NCI-H128 (cell line): ENCODE results near the gene IMP3.

Source experiments
- DNase-seq: peaks from one replicate; lab custom pipeline; 2025; ENCODE audit not compliant: unreplicated experiment; lab: John Stamatoyannopoulos, UW

The IMP3 gene

DNA sequence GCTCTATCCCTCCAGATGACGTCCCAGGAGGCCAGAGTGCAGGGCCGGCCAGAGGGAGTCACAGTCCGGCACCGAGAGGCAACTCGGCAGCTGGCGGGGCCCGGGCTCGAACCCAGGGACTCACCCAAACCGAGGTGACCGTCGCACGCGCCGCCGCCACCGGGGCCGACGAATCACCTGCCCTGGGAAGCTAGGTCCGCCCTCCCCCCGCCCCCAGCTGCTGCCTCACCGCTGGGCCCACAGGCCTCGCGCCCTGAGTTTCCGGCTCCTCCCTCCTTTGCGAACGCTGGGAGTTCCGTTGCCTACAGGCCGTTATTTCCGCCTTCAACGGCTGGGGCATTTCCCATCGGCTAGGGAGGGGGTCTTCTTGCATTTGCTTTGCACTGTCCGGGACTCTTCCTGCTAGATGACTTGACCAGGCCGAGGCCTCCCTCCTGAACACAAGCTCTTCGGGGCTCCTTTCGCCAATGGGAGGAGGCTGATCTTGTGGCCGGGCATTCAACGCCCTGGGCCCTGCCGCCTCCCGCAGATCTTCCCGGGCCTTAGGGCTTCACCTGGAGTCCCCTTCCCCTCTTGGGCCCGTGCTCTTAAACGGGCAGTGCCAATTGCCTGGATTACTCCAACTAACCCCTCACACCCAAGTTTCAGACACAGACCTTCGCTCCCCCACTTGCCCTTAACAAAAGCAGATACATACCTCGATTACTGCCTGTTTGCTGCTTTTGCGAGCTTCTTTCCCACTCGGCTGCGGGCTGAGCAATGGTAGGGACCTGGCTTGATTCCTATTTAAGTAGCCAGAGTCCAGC, 14.3 kb downstream of the IMP3 start, which contains the start of gene SNUPN:
SNUPN (minus strand) TSS at position 184 of the 806 bp plus-strand sequence. CDS start 4,674 bp downstream, outside the sequence.
- peak; percentile 70 for DNase-seq

DNA sequence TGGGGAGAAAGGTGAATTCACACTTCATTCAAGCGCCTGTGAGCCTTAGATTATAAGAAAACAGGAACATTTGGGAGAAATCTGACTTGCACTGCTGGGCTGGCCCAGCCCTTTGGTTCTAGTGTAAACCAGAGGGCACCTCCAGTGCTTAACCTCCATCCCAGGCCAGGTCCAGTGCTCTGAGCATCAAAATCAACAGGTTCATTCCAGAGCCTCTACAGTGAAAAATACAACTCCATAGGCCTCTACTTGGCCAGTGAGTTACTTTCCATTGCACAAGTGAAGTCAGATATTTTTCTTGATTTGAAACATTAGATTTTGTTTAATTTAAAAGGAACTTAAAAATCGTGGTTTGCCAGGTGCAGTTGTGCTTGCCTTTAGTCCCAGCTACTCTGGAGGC, 17.5 kb downstream of the IMP3 start:
- DNase-seq: no peak

DNA sequence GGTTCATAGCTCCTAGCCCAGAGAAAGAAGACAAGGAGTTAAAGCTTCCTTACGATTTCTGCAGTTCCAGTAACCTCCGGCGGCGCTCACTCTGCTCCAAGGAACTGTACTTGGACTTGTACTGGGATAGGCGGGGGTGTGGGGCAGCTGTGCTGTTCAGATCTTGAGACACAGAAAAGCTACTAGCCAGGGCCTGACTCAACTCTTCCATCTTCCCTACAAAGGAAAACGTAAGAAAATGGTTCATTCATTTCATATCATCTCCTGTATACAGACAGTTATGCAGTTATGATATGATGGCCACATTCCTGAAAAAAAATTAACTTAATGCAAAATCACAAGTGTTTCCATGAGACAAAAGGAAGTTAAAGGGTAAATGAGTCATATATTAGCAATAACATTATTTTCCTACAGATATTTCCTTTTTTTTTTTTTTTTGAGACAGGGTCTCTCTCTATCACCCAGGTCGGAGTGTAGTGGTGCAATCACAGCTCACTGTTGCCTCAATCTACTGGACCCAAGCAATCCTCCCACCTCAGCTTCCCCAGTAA, 19.1 kb downstream of the IMP3 start:
- no peak for DNase-seq

DNA sequence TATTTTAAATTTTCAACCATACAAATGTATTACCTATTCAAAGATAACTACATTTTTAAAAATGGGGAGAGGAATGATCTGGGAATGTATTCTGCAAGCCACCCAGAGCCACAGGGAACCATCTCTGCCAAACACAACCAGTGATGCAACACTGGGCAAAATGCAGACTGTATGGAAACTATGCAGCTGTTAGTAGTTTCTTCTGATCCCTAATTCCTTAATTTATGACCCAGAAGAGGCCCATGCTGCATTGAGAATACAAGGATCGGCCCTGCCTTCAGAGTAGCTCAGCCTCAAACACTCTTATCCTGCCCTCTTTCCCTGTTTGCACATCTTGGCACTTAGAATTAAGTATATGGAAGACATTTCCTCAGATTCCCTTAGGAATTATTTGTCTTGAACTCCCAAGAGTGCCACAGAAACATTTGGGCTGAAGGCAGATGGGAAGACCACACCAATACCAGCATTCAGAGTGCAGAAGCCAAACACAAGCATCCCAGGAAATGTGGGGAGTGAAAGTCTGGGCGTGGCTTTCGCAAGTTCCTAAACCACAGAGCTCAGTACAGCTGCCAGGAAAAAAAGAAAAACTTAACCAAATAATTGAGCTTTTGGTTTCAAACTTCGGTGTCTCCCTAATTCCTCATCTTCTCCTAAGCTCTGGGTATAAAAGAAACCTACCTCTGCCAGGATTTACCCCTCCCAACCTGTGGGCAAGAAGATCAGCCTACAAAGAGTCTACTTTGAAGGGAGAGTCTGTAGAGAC, 19.8 kb downstream of the IMP3 start:
- DNase-seq: no peak

DNA sequence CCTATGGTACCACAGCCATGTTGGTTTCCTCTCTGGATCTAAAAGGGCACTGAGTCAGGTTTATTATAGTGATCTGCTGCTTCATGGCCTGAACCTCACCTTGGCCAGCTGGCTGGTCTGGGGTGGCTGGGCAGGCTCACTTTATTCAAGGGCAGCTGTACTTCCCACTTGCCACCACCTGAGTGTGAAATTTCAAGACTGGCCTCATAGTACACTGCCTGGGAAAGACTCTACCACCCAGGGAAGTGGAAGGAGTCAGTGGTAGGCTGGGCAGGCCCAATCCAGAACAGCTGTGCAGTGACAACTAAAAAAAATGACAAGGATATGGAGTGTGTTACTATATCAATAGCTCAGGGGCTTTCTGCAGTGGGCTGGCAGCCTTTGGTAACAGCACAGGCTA, 23.3 kb downstream of the IMP3 start:
- no peak for DNase-seq

DNA sequence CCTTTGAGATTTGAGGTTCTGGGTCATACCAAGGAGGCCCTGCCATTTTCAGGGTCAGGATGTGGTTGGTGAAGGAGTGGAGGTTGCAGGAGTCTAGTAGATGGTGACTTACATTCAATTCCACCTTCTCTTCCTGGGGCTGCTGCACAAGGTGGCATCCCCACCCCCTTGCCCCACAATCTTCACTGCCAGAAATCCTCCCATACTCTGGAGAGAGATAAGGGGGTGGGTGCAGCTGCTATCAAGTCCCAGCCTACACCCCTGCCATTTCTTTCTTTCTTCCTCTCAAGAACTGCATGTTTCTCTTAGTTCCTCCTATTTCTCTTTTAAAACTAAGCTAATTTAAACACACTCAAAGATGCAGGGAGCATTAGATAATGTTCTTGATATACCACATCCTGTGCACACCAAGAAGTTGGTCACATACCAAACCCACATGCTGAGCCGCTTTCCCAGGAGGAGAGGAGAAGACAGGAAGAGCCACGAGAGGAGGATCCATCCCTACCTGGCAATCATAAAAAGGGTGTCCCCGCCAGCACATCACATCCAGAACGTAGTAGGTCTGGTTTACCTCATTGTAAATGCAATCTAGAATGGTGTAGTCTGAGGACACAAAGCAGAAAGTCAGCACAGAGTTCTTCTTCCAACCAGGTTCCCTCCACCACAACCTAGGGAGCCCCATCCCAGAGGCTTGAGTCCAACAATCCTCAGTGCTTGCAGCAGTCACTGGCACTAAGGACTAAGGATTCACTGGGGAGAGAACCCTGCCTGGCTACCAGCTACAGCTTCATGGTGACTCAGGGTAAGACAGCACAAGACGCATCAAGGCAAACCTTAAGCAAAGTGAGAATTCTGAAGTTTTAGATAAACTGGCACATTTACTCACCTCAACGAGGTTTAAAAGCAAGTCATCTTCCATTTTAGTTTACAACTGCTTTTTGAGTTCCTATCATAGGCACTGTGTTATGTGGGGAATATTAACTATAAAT, 33.0 kb downstream of the IMP3 start:
- DNase-seq: no peak

DNA sequence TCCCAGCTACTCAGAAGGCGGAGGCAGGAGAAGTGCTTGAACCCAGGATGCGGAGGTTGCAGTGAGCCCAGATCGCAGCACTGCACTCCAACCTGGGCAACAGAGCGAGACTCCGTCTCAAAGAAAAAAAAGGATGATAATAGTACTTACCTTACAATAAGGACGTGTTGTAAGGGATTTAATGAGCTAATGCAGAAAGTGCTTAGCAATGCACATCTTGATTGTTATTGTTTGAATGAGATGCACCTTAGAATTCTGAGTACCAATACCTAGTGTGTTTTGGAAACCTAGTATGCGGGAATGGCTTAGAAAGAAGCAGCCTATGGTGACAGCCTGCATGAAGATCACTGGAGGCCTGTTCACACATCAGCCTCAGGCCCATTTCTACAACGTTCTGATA, 34.0 kb downstream of the IMP3 start:
- no peak for DNase-seq

DNA sequence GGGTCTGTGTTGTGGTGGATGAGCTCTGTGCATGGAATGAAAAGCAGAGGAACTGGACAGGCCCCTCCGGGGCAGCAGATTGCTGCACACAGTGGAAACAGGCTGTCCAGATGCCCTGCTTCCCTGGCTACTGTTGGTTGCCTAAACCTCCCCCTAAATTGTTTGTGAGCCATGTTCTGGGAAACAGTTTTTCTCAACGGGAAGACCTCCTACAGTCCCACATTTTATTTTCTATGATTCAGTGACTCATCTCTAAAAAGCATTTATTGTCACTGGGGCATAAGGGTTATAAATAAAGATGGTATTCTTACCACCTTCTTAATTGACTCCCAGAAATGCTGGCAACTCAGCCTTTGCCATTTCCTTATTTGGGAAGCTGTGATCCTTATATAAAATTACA, 40.6 kb downstream of the IMP3 start:
- DNase-seq: no peak

DNA sequence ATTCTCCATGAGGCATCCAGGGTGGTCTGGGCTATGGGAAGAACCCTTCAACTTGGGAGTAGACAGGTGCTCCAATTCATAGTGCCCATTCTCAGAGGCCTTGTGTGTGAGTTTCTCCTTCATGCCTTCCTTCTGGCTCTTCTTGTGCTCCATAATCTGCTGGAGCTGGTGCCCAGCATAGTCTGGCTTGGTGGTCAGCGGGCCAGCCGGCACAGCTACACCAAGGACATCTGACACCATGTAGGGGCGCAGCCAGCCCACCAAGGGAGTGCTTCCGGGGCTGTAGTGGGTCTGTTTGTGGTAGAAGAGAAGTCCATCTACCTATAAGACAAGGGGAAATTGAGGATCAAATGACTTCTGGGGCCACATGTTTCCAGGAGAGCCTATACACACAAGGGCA, 41.7 kb downstream of the IMP3 start:
- no peak for DNase-seq

DNA sequence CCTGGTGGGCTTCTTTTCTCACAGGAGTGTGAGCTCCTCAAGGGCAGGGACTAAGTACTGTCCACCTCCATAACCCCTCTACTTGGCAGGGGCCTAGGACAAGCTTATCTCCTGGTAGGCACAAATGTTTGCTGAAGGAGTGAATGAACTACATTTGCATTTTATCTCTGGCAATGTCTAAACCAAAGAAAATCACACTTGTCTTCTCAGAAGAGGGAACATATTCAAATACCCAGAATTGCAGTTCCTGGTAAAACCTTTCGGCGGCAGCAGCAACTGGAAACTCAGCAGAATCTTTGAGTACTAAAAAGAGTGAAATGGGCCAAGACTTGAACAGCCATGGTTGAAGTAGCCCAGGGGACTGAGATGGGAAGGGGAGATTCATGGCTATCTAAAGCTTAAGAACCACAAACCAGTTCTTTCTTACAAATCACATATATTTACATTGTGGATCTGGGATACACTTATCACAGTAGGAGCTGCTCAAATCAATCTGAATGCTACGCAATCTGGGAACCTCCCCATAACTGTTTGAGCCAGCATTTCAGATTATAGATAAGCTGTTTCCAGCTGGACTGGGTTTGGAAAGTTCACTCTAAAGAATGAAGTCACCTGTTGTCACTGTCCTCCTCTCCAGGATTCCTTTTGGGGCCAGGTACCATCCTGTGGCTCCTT, 42.2 kb downstream of the IMP3 start:
- DNase-seq: no peak

DNA sequence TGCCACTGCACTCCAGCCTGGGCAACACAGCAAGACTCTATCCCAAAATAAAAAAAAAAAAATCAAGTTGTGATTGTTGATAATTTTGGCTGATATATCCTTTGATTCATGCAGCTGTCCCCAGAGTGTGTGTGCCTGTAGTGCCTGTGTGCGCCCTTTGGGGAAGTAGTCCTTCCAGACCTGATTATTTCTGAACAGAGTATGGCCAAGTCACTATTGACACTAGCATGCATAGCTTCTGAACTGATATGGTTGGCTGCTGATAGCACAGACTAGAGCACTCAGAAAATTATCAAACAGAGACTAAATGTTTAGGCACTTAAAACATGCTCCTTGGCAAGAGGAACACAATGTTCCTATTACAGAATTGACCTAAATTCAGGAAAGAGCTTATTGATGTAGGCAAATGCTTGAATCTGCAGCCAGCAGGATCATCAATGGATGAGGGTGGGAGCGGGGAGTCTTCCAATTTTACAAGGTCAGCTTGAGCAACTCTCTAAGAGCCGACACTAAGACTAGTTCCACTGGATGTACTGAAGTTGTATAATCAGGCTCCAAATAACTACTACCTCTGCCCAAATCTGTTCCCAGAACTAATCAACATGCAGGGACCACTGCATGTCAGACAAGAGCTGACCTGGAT, 43.2 kb downstream of the IMP3 start:
- no peak for DNase-seq

DNA sequence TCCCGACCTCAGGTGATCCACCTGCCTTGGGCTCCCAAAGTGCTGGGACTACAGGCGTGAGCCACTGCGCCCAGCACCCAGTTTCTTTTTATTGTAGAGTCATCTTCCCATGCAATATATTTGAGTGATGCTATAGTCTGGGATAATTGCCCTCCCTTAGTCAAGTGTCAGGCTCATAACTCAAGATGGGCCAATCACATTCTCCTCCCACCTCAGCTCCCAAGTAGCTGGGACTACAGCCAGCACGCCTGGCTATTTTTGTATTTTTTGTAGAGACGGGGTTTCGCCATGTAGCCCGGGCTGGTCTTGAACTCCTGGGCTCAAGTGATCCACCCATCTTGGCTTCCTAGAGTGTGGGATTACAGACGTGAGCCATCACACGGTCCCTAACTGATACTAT, 45.7 kb downstream of the IMP3 start:
- no peak for DNase-seq

DNA sequence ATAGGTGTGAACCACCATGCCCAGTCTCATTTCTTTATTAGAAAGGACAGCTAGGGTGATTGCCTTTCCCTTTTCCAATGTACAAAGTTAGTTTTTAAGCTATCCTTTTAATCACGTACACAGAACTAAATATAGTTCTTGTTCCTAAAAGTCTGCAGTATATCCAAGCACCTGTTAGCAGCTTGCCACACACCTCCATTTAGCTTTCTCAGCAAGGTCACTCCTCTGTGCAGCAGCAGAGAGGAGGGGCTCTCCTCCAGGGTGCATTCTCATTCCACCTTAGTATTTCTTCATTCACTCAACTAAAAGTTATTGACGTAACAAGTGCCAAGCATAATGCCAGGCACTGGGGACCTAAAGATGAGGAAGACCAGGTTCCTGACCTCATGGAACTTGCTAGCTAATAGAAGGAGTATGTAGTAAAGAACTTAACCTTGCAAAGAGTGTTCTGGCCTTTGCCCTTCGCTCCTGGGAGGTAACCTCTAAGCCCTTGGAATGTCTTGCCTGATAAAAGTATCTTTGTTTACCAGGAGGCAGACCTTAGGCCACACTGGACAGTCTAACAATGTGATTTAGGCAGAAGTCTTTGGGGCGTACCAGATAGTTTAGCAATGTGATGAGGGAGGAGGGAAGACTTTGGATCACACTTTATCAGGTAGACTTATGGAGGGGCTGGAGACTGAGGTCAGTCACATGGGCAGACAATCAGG, 48.2 kb downstream of the IMP3 start:
- DNase-seq: no peak

DNA sequence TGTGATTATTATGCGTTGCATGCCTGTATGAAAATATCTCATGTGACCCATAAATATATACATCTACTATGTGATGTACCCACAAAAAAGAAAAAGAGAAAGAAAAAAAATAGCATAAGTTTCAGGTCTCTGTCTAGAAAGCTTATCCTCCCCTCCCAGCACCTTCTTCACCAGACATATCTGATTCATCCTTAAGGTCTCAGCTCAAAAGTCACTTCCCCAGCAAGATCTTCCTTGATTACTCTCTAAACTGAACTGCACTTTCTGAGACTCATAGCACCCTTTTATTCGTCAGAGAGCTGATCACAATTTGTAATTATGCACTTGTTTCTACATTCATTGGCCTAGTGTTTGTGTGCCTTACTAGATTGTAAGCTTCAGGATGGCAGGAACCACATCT, 49.8 kb downstream of the IMP3 start:
- no peak for DNase-seq
